Activated naive CD8-positive, alpha-beta T cell (primary cell): ENCODE measurements around the gene SSH3.
A peak's percentile ranks its signal among the peaks of the same experiment; 100 is the strongest.

Source experiments
- H3K27ac Mint-ChIP-seq: one replicate; pipeline ENCODE4 v1.8.0; 2021; ENCODE audit warnings: mixed read lengths
- H3K27me3 Mint-ChIP-seq: one replicate; pipeline ENCODE4 v1.8.0; 2021; ENCODE audit warnings: mixed read lengths
- H3K36me3 Mint-ChIP-seq: one replicate; pipeline ENCODE4 v1.8.0; 2021; ENCODE audit warnings: mixed read lengths
- H3K4me1 Mint-ChIP-seq: one replicate; pipeline ENCODE4 v1.8.0; 2021; ENCODE audit warnings: low read depth, mixed read lengths
- H3K4me3 Mint-ChIP-seq: one replicate; pipeline ENCODE4 v1.8.0; 2021; ENCODE audit warnings: mild to moderate bottlenecking, mixed read lengths
- H3K9me3 Mint-ChIP-seq: one replicate; pipeline ENCODE4 v1.8.0; 2021; ENCODE audit warnings: low read depth, mixed read lengths

SSH3 gene

DNA sequence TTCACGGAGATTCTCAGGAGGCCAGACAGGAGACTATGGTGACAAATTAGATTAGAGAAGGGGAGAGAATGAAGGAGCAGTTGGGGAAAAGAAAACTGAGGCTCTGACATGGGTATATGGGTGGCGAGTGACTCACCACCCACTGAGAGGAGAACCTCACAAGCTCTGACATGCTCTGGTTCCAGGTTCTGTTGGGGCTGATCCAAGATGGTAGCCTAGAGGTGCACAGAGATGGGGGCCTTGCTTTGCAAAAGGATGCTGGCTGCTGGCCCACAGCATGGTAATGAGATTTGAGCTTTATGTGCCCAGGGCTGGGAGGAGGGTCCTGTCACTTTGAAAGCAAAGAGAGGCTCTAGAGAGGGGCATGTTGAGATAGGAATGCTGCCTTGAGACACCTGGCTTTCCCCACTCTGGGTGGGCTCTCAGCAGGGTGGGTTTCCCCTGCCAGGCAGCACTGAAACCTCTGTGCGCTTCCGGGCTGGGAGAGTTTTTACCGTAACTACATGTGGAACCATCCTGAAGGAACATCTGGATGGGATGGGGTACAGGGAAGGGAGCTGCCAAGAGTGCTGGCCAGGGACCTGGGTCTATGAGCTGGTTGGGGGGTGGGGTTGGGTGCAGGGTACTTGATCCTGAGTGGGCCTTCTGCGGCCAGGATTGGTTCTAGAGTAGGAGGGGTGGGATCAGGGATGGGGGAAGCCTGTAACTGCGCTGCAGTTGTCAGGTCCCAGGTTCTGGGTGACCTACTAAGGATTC is 38.3 kb upstream of the SSH3 start:
- Mint-ChIP-seq H3K4me1 (peaks cover 72% of the 10 kb centered on the region), H3K27me3 (no peaks in the 10 kb centered on the region)

DNA sequence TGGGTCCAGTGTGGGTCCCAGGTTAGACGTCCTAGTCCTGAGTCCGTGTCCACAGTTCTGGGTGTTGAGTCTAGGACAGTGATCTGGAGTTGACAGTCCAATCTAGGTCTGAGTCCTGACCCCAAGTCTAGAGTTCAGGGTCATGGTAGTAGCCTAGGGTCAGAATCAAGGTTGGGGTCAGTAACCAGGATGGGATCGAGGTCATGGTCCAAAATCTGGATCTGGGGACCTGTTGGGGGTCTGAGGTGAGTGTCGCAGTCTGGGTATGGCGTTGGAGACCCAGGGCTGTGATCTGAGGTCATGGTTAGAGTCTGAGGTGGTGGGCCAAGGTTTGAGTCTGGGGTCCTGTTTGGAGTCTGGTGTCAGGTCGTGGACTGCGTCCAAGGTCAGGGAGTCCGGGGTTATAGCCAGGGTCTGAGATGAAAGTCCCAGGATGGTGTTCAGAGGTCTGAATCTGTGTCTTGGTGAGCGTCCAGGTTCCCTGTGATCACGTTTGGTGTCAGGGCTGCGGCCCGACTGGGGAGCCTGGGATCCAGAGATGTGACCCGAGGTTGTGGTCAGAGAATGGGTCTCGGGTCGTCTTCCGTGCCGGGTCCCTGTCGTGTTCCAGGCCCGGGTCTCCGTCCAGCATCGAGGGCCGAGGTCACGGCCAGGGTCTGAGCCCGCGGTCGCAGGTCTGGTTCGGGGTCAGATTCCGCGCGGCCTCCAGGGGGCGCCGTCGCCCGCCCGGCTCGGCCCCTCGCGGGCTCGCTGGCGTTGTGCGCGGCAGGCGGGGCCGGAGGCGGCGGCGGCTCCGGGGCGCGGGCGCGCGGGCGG is 37.5 kb upstream of the SSH3 start:
- Mint-ChIP-seq H3K27ac (peak overlapping the region; percentile 80), H3K36me3 (peaks cover 2% of the 10 kb centered on the region), H3K27me3 (no peaks in the 10 kb centered on the region), H3K9me3 (no peaks in the 10 kb centered on the region), H3K4me1 (peaks cover 75% of the 10 kb centered on the region), H3K4me3 (peak overlapping the region; percentile 82)

More for the DNA sequence above, 38.3 kb upstream of the SSH3 start:
- Mint-ChIP-seq H3K36me3 (peaks cover 2% of the 10 kb centered on the region), H3K4me3 (peak overlapping the region; percentile 82), H3K27ac (peak overlapping the region; percentile 84), H3K9me3 (no peaks in the 10 kb centered on the region)

DNA sequence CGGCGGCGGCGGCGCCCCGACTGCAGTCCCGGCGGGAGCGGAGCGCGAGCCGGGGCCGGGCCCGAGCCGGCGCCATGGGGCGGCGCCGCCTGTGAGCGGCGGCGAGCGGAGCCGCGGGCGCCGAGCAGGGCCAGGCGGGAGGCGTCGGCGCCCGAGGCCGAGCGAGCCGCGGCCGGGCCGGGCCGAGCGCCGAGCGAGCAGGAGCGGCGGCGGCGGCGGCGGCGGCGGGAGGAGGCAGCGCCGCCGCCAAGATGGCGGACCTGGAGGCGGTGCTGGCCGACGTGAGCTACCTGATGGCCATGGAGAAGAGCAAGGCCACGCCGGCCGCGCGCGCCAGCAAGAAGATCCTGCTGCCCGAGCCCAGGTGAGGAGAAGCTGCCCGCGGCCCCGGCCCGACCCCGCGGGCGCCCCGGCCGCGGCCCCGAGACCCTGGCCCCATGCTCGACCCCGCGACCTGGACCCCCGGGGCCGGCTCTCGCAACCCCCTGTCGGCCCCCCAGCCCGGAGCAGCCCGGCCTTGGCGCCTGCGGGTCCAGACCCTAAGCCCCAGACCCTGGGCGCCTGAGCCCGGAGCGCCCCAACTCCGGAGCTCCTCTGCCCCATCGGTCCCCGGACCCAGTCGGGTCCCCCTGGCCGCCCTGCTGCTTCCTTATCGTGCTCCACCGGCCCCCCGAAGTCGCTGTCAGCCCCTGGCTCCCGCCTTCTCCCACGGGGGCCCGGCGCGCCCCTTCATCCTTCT is 36.7 kb upstream of the SSH3 start, which contains the start of gene GRK2:
Gene GRK2 (plus strand): TSS at position 25 of the 739 bp plus-strand sequence. CDS start 227 bp downstream, at position 252.
- H3K4me3 Mint-ChIP-seq, result peak within 1 kb of the TSS; percentile 94
- no peaks in the 10 kb centered on the region for H3K9me3 Mint-ChIP-seq
- H3K27me3 Mint-ChIP-seq, result no peaks in the 10 kb centered on the region
- H3K4me1 Mint-ChIP-seq, result peaks cover 79% of the 10 kb centered on the region
- H3K36me3 Mint-ChIP-seq, result peaks cover 2% of the 10 kb centered on the region
- H3K27ac Mint-ChIP-seq, result peak within 1 kb of the TSS; percentile 100

DNA sequence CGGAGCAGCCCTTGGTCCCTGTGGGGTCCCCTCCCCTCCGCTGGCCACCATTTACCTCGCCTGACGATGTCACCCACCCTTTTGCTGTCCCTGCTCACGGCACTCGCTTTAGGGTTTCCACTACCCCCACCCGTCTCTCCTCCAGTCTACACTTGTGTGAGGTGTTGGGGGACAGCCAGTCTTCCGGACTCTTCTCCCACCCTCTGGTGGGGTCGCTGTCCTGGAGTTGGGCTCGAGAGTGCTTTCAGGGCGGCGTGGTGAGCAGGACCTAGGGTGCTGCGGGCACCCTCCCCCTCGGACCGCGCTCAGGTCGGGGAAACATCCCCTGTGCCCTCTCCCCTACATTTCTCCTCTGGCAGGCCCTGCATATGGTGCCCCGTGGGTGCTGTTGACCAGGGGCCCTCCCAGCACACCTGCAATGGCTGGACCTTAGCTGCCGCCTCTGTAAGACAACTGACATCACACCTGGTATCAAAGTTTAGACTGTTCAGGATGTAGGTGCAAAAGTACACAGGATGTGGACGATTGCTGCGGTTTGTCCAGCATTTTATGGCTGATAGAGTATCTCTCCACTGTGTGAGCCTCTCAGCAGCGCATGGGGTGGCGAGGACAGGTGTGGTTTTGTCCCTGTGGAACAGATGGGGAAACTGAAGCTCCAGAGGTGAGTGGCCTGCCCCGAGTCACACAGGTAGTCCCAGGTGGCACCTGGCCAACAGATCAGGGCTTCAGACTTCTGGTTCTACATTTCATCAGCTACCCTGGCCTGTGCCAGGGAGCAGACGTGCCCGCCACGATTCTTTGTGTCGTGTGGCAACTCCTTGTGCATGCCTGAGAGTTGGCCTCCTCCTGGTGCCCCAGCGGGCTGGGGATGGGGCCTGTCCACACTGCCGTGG is 35.9 kb upstream of the SSH3 start:
- Mint-ChIP-seq H3K4me3 (peak overlapping the region; percentile 94), H3K27me3 (no peaks in the 10 kb centered on the region), H3K36me3 (peaks cover 2% of the 10 kb centered on the region), H3K27ac (peak overlapping the region; percentile 100), H3K4me1 (peaks cover 82% of the 10 kb centered on the region), H3K9me3 (no peaks in the 10 kb centered on the region)

DNA sequence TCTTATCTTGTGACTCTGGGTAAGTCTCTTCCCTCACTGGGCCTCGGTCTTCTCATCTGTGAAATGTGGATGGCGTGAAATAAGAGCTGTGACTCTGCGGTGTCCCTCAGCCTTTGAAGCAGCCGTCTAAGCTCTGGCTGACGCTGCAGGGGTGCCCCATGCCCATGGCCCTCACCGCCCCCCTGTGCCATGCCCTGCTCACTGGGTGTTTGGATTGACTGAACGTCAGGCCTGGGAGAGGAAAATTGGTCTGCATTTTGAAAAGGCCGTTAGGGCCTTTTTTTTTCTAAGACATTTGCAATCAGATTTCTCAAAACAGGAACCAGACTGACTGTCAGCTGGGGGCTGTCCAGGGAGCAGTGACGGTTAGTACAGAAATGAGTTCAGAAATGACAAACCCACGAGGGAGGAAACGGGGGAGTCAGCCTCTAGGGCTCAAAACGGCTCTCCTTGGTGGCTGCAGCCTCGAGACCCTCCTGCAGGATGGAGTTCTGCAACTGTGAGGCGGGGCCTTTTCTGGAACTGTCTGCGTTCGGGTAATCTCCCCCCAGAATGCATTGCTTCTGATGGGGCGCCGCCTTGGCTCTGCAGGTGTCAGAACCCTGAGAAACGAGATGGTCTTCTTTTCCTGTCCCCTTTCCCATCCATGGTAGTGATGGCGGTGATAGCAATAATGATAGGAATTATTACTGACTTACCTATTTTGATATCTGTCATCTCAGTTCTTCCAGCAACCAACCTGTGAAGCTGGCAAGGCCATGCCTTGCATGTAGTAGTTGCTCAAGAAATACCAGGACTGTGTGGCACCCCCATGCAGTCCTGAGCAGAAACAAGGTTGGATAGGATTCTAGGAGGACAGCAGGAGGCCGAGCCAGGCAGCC is 35.0 kb upstream of the SSH3 start:
- peaks cover 2% of the 10 kb centered on the region for H3K36me3 Mint-ChIP-seq
- peak overlapping the region; percentile 94 for H3K4me3 Mint-ChIP-seq
- peak overlapping the region; percentile 100 for H3K27ac Mint-ChIP-seq
- H3K27me3 Mint-ChIP-seq, result no peaks in the 10 kb centered on the region
- H3K9me3 Mint-ChIP-seq, result no peaks in the 10 kb centered on the region
- peaks cover 81% of the 10 kb centered on the region for H3K4me1 Mint-ChIP-seq

GRCh38 chr11:67268962-67269268 is 34.4 kb upstream of the SSH3 start:
- Mint-ChIP-seq H3K27me3 (no peaks in the 10 kb centered on the region), H3K4me3 (peak overlapping the region; percentile 94), H3K4me1 (peaks cover 84% of the 10 kb centered on the region), H3K27ac (peak overlapping the region; percentile 100), H3K9me3 (no peaks in the 10 kb centered on the region), H3K36me3 (peaks cover 2% of the 10 kb centered on the region)

GRCh38 chr11:67269401-67270255 is 33.7 kb upstream of the SSH3 start:
- Mint-ChIP-seq H3K36me3 (peaks cover 2% of the 10 kb centered on the region), H3K27me3 (no peaks in the 10 kb centered on the region), H3K4me1 (peaks cover 84% of the 10 kb centered on the region), H3K27ac (peak overlapping the region; percentile 100), H3K4me3 (peak overlapping the region; percentile 94), H3K9me3 (no peaks in the 10 kb centered on the region)

DNA sequence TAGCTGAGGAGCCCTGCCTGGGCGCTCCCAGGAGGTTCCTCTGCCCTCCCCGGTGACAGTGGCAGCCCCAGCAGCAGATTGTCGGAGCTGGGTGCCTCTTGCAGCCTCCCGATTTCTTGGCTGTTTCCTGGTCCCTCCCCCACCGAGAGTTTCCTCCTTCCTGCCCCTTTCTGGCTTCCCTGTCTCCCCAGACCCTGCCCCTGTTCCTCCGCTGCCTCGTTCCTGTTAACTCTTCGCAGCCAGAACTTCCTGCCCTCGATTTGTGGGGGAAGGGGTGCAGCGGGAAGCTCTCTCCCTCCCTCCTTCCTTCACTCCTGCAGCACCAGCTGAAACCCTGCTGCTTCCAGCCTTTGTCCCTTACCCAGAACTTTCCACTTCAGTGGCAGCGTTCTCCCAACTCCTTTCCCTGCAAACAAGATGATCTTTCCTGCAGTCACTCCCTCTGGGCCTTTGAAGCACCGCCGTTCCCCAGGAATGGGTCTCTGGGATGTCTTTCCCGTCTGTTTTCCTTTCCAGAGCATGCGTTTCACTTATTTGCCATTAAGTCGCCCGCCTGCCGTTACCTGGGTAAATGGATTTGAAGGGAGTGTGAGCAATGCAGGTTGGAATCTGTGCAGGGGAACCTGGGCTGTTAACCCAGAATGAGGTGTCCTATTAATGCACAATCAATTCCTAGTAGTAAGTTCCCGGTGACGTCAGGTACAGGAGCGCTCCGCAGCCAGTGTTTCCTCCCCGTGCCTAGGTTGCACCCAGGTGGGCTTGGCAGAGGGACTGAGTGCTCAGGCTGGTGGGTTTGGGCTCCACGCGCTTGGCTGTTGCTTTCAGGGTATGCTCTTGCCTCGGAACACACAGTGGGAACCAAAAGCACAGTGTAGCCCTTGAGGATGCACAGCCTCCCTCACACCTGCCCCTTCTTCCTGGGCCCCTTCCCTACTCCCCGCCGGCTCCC is 32.8 kb upstream of the SSH3 start:
- no peaks in the 10 kb centered on the region for H3K9me3 Mint-ChIP-seq
- H3K27ac Mint-ChIP-seq, result peak overlapping the region; percentile 100
- peak overlapping the region; percentile 94 for H3K4me3 Mint-ChIP-seq
- peaks cover 2% of the 10 kb centered on the region for H3K36me3 Mint-ChIP-seq
- H3K27me3 Mint-ChIP-seq, result no peaks in the 10 kb centered on the region
- H3K4me1 Mint-ChIP-seq, result peaks cover 83% of the 10 kb centered on the region

DNA sequence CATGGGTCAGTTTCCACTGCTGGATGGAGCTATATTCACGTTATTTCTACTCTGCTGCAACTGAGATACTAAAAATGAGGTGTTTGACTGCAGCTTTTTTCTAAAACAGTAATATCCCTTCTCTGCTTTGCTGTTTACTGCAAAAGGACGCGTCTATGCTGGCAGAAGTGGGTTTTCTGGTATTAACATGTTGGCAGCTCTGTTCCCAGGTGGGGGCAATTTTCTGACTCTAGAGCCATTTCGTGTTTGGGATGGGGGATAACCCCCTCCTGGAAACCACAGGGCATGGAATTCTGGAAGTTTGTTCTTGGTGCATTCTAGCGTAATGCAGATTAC is 32.2 kb upstream of the SSH3 start:
- Mint-ChIP-seq H3K27me3 (no peaks in the 10 kb centered on the region), H3K4me3 (peak overlapping the region; percentile 94), H3K27ac (peak overlapping the region; percentile 100), H3K9me3 (no peaks in the 10 kb centered on the region), H3K36me3 (peaks cover 2% of the 10 kb centered on the region), H3K4me1 (peaks cover 84% of the 10 kb centered on the region)

DNA sequence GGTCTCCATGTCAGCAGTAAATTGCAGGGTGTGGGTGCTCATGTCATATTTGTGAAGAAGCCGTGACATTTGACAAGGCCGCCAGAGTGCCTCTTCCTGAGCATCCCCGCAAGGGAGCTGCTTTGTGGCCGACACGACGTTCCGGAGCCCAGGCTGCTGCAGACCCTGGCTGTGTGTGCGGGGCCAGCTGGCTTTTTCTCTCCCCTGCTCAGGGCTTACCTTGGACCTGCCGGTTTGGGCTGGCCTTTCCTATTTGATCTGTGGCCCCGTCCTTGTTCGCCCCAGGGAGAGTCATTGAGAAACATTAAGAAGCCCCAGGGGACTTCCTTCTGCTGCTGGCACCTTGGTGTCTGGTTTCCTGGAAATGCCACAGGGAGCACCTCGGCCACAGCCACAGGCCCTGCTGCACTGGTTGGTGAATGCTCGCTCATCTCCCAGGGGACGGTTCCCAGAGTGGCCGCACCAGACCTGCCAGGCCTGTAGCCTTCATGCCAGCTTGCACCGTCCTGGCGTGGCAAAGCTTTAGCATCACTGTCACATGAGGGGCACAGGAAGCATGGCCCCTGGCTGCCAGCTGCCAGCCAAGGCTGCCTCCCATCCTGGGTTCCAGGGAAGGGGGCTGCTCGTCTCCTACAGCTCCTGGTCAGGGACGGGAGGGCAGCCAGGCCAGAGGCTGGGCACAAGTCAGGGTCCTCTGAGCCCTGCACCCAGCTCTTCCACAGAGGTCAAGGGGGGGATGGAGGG is 31.6 kb upstream of the SSH3 start:
- Mint-ChIP-seq H3K27me3 (no peaks in the 10 kb centered on the region), H3K9me3 (no peaks in the 10 kb centered on the region), H3K36me3 (peaks cover 2% of the 10 kb centered on the region), H3K27ac (peak overlapping the region; percentile 100), H3K4me3 (peak overlapping the region; percentile 94), H3K4me1 (peaks cover 90% of the 10 kb centered on the region)

GRCh38 chr11:67272327-67273259 is 30.7 kb upstream of the SSH3 start:
- peaks cover 96% of the 10 kb centered on the region for H3K4me1 Mint-ChIP-seq
- peaks cover 2% of the 10 kb centered on the region for H3K36me3 Mint-ChIP-seq
- H3K4me3 Mint-ChIP-seq, result peak overlapping the region; percentile 94
- no peaks in the 10 kb centered on the region for H3K27me3 Mint-ChIP-seq
- peak overlapping the region; percentile 100 for H3K27ac Mint-ChIP-seq
- no peaks in the 10 kb centered on the region for H3K9me3 Mint-ChIP-seq
